GM18511 (cell line): ENCODE data around the gene MGA.

Experiments
- ATAC-seq: cut with Tn5 transposase; IDR thresholded peaks from one replicate; pipeline ENCODE4 v1.9.1; 2021; ENCODE audit warnings: mild to moderate bottlenecking, moderate library complexity; ENCODE audit not compliant: unreplicated experiment

Gene MGA

GRCh38 chr15:41660235-41661077, at the start of gene MGA:
Gene MGA, plus strand, starts transcription at chr15:41660405.
- peak; percentile 80 for ATAC-seq

- ATAC-seq: no peak
Observed at GRCh38 chr15:41620536-41621199, 39.5 kb upstream of the MGA start.

- ATAC-seq: peak; percentile 55
Observed at GRCh38 chr15:41621200-41622193, 38.7 kb upstream of the MGA start.

- ATAC-seq: no peak
Observed at GRCh38 chr15:41622901-41623300, 37.3 kb upstream of the MGA start.

- ATAC-seq: no peak
Observed at GRCh38 chr15:41627203-41627602, 33.0 kb upstream of the MGA start.

- no peak for ATAC-seq
Observed at GRCh38 chr15:41629463-41629862, 30.7 kb upstream of the MGA start.

- no peak for ATAC-seq
Observed at GRCh38 chr15:41629883-41630282, 30.3 kb upstream of the MGA start.

GRCh38 chr15:41630616-41631217, 29.5 kb upstream of the MGA start:
- no peak for ATAC-seq

- no peak for ATAC-seq
Observed at GRCh38 chr15:41631880-41632470, 28.2 kb upstream of the MGA start.

GRCh38 chr15:41633609-41634008, 26.6 kb upstream of the MGA start:
- no peak for ATAC-seq

- no peak for ATAC-seq
Observed at GRCh38 chr15:41634072-41634626, 26.1 kb upstream of the MGA start.

- no peak for ATAC-seq
Observed at GRCh38 chr15:41637086-41637485, 23.1 kb upstream of the MGA start.

GRCh38 chr15:41640985-41641384, 19.2 kb upstream of the MGA start:
- no peak for ATAC-seq

- no peak for ATAC-seq
Observed at GRCh38 chr15:41647262-41647661, 12.9 kb upstream of the MGA start.

- no peak for ATAC-seq
Observed at GRCh38 chr15:41648097-41648496, 12.1 kb upstream of the MGA start.

- no peak for ATAC-seq
Observed at GRCh38 chr15:41648770-41649169, 11.4 kb upstream of the MGA start.

GRCh38 chr15:41650806-41651205, 9.4 kb upstream of the MGA start:
- no peak for ATAC-seq

GRCh38 chr15:41651373-41651772, 8.8 kb upstream of the MGA start:
- no peak for ATAC-seq

GRCh38 chr15:41653760-41654159, 6.4 kb upstream of the MGA start:
- ATAC-seq: no peak

GRCh38 chr15:41655716-41656115, 4.5 kb upstream of the MGA start:
- ATAC-seq: no peak
